ENCODE results near the gene GABRQ. TPM values are rescaled to one million over a fixed set of nuclear protein-coding genes. Genes with fewer than 3 reads are reported as not detected.

Gene GABRQ
- polyA plus RNA-seq, 2 donors, result 0.28 to 0.60 TPM

Other genes with a start within 250 kb of the GABRQ start
- under 1 TPM; 0.20 to 0.67 TPM for gene GABRA3, start 186.6 kb upstream of the GABRQ start, polyA plus RNA-seq
- gene MAGEA3, start 60.9 kb downstream of the GABRQ start, polyA plus RNA-seq, result not detected
- not detected for gene CSAG2, start 71.4 kb downstream of the GABRQ start, polyA plus RNA-seq
- gene MAGEA2B, start 76.7 kb downstream of the GABRQ start, polyA plus RNA-seq, result not detected
- not detected for gene CSAG1, start 95.8 kb downstream of the GABRQ start, polyA plus RNA-seq
- gene MAGEA12, start 95.9 kb downstream of the GABRQ start, polyA plus RNA-seq, result not detected
- not detected for gene MAGEA2, start 115.9 kb downstream of the GABRQ start, polyA plus RNA-seq
- not detected for gene CSAG3, start 121.3 kb downstream of the GABRQ start, polyA plus RNA-seq
- not detected for gene MAGEA6, start 131.8 kb downstream of the GABRQ start, polyA plus RNA-seq
- gene CETN2, start 192.9 kb downstream of the GABRQ start, polyA plus RNA-seq, result 10 to 100 TPM; 33.8 to 34.4 TPM
- 10 to 100 TPM; 43.3 to 60.6 TPM for gene NSDHL, start 193.2 kb downstream of the GABRQ start, polyA plus RNA-seq